Neural crest cell (in vitro differentiated cells): ENCODE measurements around the gene SAA4. TPM values are rescaled to one million over a fixed set of nuclear protein-coding genes. Genes with fewer than 3 reads are reported as not detected.
"Not testable (repeated sequence)": the region's sequence is repeated elsewhere in the genome, so short reads cannot be mapped to it uniquely, and the experiment has no call there.

Source experiments
- DNase-seq: peaks from one replicate; pipeline ENCODE4 v3.0.0; 2021; ENCODE audit warnings: low read depth, mixed read lengths, low spot score
- H3K27ac Mint-ChIP-seq: one replicate; pipeline ENCODE4 v1.8.0; 2021; ENCODE audit warnings: mild to moderate bottlenecking, mixed read lengths; ENCODE audit not compliant: unreplicated experiment
- H3K27me3 Mint-ChIP-seq: 2 replicates; pipeline ENCODE4 v1.8.0; 2021; ENCODE audit warnings: low read depth, mild to moderate bottlenecking, mixed read lengths
- H3K36me3 Mint-ChIP-seq: 2 replicates; pipeline ENCODE4 v1.8.0; 2021; ENCODE audit warnings: low read depth, mild to moderate bottlenecking, mixed read lengths
- H3K4me1 Mint-ChIP-seq: 2 replicates; pipeline ENCODE4 v1.8.0; 2021; ENCODE audit warnings: mixed read lengths
- H3K4me3 Mint-ChIP-seq: one replicate; pipeline ENCODE4 v1.8.0; 2021; ENCODE audit warnings: mild to moderate bottlenecking, mixed read lengths
- H3K9me3 Mint-ChIP-seq: 2 replicates; pipeline ENCODE4 v1.8.0; 2021; ENCODE audit warnings: mixed read lengths
- CTCF ChIP-seq: fragments of 200-600 bp; sonication (generic); conservative IDR thresholded peaks from 2 replicates; pipeline ENCODE4 v1.5.0; 2021; ENCODE audit warnings: antibody characterized with exemption, mild to moderate bottlenecking
- total RNA-seq: library from RNA; stranded (reverse); gene quantifications from 2 replicates; pipeline ENCODE4 v1.2.1, GENCODE V29; 2021

Gene SAA4
- total RNA-seq, 1 donor from 2014 or later: not detected

- Mint-ChIP-seq H3K27me3 (peaks cover 13% of the 10 kb centered on the region), H3K27ac (no peak overlapping the region)
- no peak for DNase-seq
These were observed 45.2 kb downstream of the SAA4 start for GRCh38 chr11:18191376-18191775.

GRCh38 chr11:18189476-18190245 lies 46.9 kb downstream of the SAA4 start:
- not testable (repeated sequence) for H3K4me1 Mint-ChIP-seq, H3K9me3 Mint-ChIP-seq, H3K36me3 Mint-ChIP-seq, H3K4me3 Mint-ChIP-seq, H3K27ac Mint-ChIP-seq, DNase-seq
- H3K27me3 Mint-ChIP-seq: peaks cover 24% of the 10 kb centered on the region

More at GRCh38 chr11:18191376-18191775, 45.2 kb downstream of the SAA4 start:
- Mint-ChIP-seq H3K36me3 (no peaks in the 10 kb centered on the region), H3K9me3 (no peaks in the 10 kb centered on the region), H3K4me1 (peaks cover 6% of the 10 kb centered on the region), H3K4me3 (no peak overlapping the region)
- no peak for TF ChIP-seq CTCF

DNA sequence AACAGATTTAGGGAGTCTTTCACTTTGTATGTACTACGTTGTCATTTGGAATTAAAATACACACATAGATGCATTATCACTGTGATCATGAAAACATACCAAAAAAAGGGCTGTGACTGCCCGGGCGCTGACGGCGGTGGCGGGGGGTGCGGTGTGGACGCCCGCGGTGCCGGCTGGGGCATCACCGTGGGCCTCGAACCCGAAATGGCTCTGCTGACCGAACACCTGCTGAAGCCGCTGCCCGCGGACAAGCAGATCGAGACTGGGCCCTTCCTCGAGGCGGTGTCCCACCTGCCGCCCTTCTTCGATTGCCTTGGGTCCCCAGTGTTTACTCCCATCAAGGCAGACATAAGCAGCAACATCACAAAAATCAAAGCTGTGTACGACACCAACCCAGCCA lies 47.8 kb downstream of the SAA4 start:
- no peak overlapping the region for H3K4me3 Mint-ChIP-seq
- DNase-seq: no peak
- no peak for TF ChIP-seq CTCF
- no peak overlapping the region for H3K27ac Mint-ChIP-seq
- peaks cover 27% of the 10 kb centered on the region for H3K27me3 Mint-ChIP-seq
- H3K9me3 Mint-ChIP-seq: no peaks in the 10 kb centered on the region
- no peaks in the 10 kb centered on the region for H3K36me3 Mint-ChIP-seq
- peaks cover 6% of the 10 kb centered on the region for H3K4me1 Mint-ChIP-seq

Other genes with a start within 250 kb of the SAA4 start
- 29.6 and 41.6 TPM in 2 replicates for gene SERGEF, start 223.8 kb downstream of the SAA4 start, total RNA-seq
- 0.66 and 0.82 TPM in 2 replicates for gene TPH1, start 190.5 kb downstream of the SAA4 start, total RNA-seq
- 50.2 and 56.4 TPM in 2 replicates for gene SAAL1, start 130.7 kb downstream of the SAA4 start, total RNA-seq
- 0.14 TPM in 1 of 2 replicates, not detected in the other for gene MRGPRX3, start 104.2 kb downstream of the SAA4 start, total RNA-seq
- not detected in 2 replicates for gene MRGPRX4, start 64.0 kb downstream of the SAA4 start, total RNA-seq
- not detected in 2 replicates for gene SAA2, start 11.9 kb upstream of the SAA4 start, total RNA-seq
- gene SAA1, start 29.5 kb upstream of the SAA4 start, total RNA-seq: not detected in 2 replicates
- gene HPS5, start 85.3 kb upstream of the SAA4 start, total RNA-seq: 23.9 and 24.2 TPM in 2 replicates
- 39.5 and 41.7 TPM in 2 replicates for gene GTF2H1, start 85.8 kb upstream of the SAA4 start, total RNA-seq
- 297 and 353 TPM in 2 replicates for gene LDHA, start 157.8 kb upstream of the SAA4 start, total RNA-seq
- 0.93 and 1.2 TPM in 2 replicates for gene LDHC, start 175.5 kb upstream of the SAA4 start, total RNA-seq
- gene LDHAL6A, start 219.1 kb upstream of the SAA4 start, total RNA-seq: not detected in 2 replicates